Peyer's patch (tissue), 4 donors: Measurements from ENCODE around the gene BICRA. TPM values are rescaled to one million over a fixed set of nuclear protein-coding genes. Genes with fewer than 3 reads are reported as not detected.

Source experiments
- DNase-seq, 3 donors: peaks; one replicate each; pipeline ENCODE4 v3.0.0-alpha.2; 2017 to 2019
- H3K27ac ChIP-seq, 4 donors: fragments of 200-600 bp; sonication (generic); one replicate each; pipeline ENCODE4 v1.5.1; 2016 to 2019
- H3K27me3 ChIP-seq, 2 donors: fragments of 200-600 bp; sonication (generic); one replicate each; pipeline ENCODE4 v1.5.1; 2019
- H3K36me3 ChIP-seq, 3 donors: fragments of 200-600 bp; sonication (generic); one replicate each; pipeline ENCODE4 v1.5.1; 2016 to 2019
- H3K4me1 ChIP-seq, 4 donors: fragments of 200-600 bp; sonication (generic); one replicate each; pipeline ENCODE4 v1.5.1; 2016 to 2019
- H3K4me3 ChIP-seq, 4 donors: fragments of 200-600 bp; sonication (generic); 1 replicate in 3 of 4; 2 replicates in 1 of 4; pipeline ENCODE4 v1.5.1; 2016 to 2019; ENCODE audit warnings: mild to moderate bottlenecking in 1 of 4
- H3K9me3 ChIP-seq, 4 donors: fragments of 200-600 bp; sonication (generic); one replicate each; pipeline ENCODE4 v1.5.1; 2016 to 2019; ENCODE audit warnings: mild to moderate bottlenecking in 1 of 4
- POLR2A ChIP-seq, 2 donors: fragments of 450-650 bp; IDR thresholded peaks; one replicate each; pipeline ENCODE4 v1.5.1; 2017; ENCODE audit warnings: antibody characterized with exemption in 2 of 2, mild to moderate bottlenecking in 2 of 2, moderate library complexity in 2 of 2
- total RNA-seq, 4 donors: library from RNA; depleted of rRNA; stranded (reverse); fragments of >200 nt; gene quantifications; one replicate each; pipeline ENCODE4 v1.1.0, GENCODE V29; 2016
- TF ChIP-seq, protein P1 (sequence below), 6 experiments: fragments of 450-650 bp in 4 of 6; fragments of 200-600 bp in 2 of 6; sonication (generic) in 1 of 6; IDR thresholded peaks; one replicate each; pipeline ENCODE4 v1.5.1; 2017 to 2019; ENCODE audit warnings: antibody characterized with exemption in 6 of 6, mild to moderate bottlenecking in 3 of 6, moderate library complexity in 1 of 6

Gene BICRA
- total RNA-seq, 4 donors from 2014 or later, result 8.2 to 14.9 (median 13.3) TPM

DNA sequence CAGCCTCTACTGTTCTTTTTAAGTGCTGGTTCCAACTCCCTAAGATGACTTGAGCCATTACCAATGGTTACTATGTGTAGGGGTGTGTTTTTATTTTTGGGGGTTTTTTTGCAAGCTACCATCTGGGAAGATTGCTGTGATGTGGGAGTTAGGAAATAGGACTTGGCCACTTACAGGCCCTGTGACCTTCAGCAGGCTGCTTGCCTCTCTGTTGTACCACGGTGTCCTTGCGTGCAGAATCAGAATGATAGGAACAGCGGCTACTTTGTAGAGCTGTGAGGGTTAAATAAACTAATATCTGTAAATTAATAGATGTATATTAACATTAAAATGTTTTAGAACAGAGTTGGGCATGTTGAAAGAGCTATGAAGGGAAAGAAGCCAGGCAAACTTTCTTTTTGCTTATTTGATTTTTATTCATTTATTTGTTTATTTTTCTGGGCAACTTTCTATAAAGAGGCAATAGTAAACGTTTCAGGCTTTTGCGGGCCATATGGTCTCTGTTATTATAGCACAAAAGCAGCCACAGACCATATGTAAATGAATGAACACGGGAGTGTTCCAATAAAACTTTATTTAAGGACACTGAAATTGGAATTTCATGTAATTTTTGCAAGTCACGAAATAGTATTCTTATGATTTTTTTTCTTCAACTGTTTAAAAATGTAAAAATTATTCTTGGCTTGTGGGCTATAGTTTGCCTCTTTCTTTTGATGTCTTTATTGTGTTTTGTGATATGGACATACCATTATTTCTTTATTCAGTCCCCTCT lies 77.9 kb downstream of the BICRA start:
- Histone ChIP-seq H3K27ac (no peak overlapping the region), H3K36me3 (peaks cover 0 to 22% (median 0%) of the 10 kb centered on the region in 3 donors), H3K4me3 (no peak overlapping the region), H3K9me3 (no peaks in the 10 kb centered on the region), H3K27me3 (no peaks in the 10 kb centered on the region), H3K4me1 (no peaks in the 10 kb centered on the region)
- no peak for DNase-seq
- TF ChIP-seq, protein P1, sequence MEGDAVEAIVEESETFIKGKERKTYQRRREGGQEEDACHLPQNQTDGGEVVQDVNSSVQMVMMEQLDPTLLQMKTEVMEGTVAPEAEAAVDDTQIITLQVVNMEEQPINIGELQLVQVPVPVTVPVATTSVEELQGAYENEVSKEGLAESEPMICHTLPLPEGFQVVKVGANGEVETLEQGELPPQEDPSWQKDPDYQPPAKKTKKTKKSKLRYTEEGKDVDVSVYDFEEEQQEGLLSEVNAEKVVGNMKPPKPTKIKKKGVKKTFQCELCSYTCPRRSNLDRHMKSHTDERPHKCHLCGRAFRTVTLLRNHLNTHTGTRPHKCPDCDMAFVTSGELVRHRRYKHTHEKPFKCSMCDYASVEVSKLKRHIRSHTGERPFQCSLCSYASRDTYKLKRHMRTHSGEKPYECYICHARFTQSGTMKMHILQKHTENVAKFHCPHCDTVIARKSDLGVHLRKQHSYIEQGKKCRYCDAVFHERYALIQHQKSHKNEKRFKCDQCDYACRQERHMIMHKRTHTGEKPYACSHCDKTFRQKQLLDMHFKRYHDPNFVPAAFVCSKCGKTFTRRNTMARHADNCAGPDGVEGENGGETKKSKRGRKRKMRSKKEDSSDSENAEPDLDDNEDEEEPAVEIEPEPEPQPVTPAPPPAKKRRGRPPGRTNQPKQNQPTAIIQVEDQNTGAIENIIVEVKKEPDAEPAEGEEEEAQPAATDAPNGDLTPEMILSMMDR (IDR thresholded peaks at IDR 0.05), result no peak
- no peak for TF ChIP-seq POLR2A (IDR thresholded peaks at IDR 0.05)

GRCh38 chr19:47687906-47688305 lies 79.0 kb downstream of the BICRA start:
- no peak overlapping the region for H3K4me3 ChIP-seq
- H3K36me3 ChIP-seq, result peaks cover 0 to 23% (median 0%) of the 10 kb centered on the region in 3 donors
- no peak overlapping the region for H3K27ac ChIP-seq
- H3K4me1 ChIP-seq, result no peaks in the 10 kb centered on the region
- H3K9me3 ChIP-seq, result no peaks in the 10 kb centered on the region
- TF ChIP-seq POLR2A (IDR thresholded peaks at IDR 0.05), result no peak
- TF ChIP-seq, protein P1 (IDR thresholded peaks at IDR 0.05), result no peak
- DNase-seq, result no peak
- no peaks in the 10 kb centered on the region for H3K27me3 ChIP-seq

GRCh38 chr19:47691090-47691489 lies 82.2 kb downstream of the BICRA start:
- Histone ChIP-seq H3K4me1 (no peaks in the 10 kb centered on the region), H3K36me3 (peaks cover 0 to 23% (median 0%) of the 10 kb centered on the region in 3 donors), H3K27ac (no peak overlapping the region), H3K9me3 (no peaks in the 10 kb centered on the region), H3K4me3 (no peak overlapping the region), H3K27me3 (no peaks in the 10 kb centered on the region)
- TF ChIP-seq, protein P1 (IDR thresholded peaks at IDR 0.05), result no peak
- no peak for DNase-seq

DNA sequence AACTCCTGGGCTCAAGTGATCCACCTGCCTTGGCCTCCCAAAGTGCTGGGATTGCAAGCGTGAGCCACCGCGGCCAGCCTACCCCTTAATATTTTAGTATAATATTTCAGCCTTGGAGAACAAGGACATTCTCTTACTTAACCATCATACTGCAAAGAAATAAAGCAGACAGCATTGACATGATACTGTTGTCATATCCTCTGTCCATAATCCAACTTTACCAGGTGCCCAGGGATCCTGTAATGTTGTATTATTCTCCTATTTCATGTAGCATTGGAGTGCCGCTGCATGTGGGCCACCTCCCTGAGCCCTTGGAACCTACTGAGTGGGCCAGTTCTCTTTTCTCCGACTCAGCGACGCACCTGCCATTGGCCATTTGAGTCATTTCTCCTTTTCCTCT lies 82.8 kb downstream of the BICRA start:
- H3K9me3 ChIP-seq, result no peaks in the 10 kb centered on the region
- peaks cover 0 to 23% (median 0%) of the 10 kb centered on the region in 3 donors for H3K36me3 ChIP-seq
- H3K27me3 ChIP-seq, result no peaks in the 10 kb centered on the region
- TF ChIP-seq, protein P1 (IDR thresholded peaks at IDR 0.05), result no peak
- no peak for TF ChIP-seq POLR2A (IDR thresholded peaks at IDR 0.05)
- no peak for DNase-seq
- H3K4me1 ChIP-seq, result no peaks in the 10 kb centered on the region
- no peak overlapping the region for H3K4me3 ChIP-seq
- H3K27ac ChIP-seq, result no peak overlapping the region

GRCh38 chr19:47693489-47693888 lies 84.6 kb downstream of the BICRA start:
- peaks cover 0 to 26% (median 0%) of the 10 kb centered on the region in 3 donors for H3K36me3 ChIP-seq
- no peak for TF ChIP-seq POLR2A (IDR thresholded peaks at IDR 0.05)
- TF ChIP-seq, protein P1 (IDR thresholded peaks at IDR 0.05), result no peak
- H3K27me3 ChIP-seq, result no peaks in the 10 kb centered on the region
- H3K4me1 ChIP-seq, result no peaks in the 10 kb centered on the region
- no peaks in the 10 kb centered on the region for H3K9me3 ChIP-seq
- H3K4me3 ChIP-seq, result no peak overlapping the region
- no peak for DNase-seq
- no peak overlapping the region for H3K27ac ChIP-seq
